ENCODE measurements around the gene FSTL1.

The FSTL1 gene

GRCh38 chr3:120468635-120469295, 18.0 kb upstream of the FSTL1 start:
- no peak for DNase-seq (ENCODE audit: low read depth)

DNA sequence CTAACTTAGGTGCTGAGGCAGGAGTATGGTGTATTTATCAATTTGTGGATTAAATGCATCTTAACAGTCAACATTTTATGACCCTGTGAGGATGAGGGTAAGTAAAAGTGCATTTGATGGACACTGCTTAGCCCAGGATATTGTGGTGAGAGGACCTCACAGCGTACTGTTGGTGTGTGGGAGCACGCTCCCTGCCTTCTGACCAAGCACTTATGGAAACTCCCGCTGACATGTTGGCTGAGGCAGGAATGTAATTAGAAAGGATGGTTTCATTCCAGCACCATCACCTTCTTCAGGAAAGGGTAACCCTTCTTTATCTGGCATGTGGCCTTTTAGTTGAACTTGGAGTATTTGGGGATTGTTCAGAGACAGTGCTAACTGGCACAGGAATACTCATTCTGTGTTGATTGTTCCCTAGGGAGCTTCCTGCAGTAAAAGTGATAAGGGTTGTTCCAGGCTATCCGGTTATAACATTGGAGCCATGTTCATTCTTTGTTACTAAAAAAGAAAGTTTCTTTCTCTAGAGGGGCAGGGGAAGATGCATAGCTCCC, 11.7 kb upstream of the FSTL1 start:
- no peak for DNase-seq (ENCODE audit: low read depth)

- no peak for DNase-seq (ENCODE audit: low read depth)
These were observed 10.6 kb upstream of the FSTL1 start for GRCh38 chr3:120461416-120461815.

DNA sequence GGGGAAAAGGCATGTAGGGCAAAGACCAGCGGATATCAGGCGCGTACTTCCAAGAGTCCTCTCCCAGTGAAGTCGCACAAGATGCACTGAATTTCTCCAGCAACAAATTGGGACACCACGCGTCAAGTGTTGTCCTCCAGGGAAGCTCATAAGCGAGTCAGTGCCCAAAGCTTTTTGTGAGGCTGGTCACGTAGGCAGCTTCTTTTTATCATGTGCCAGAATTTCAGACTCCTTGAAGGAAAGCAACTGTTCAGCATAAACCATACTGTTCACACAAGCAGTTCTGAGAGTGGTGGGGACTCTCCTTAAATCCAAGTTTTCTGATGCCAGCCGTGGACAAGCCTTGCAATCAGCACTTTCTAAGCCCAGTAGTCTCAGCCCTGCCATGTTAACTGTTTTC, 10.1 kb upstream of the FSTL1 start:
- DNase-seq (ENCODE audit: low read depth) = no peak

- DNase-seq (ENCODE audit: low read depth) = no peak
These were observed 9.5 kb upstream of the FSTL1 start for GRCh38 chr3:120460181-120460790.

DNA sequence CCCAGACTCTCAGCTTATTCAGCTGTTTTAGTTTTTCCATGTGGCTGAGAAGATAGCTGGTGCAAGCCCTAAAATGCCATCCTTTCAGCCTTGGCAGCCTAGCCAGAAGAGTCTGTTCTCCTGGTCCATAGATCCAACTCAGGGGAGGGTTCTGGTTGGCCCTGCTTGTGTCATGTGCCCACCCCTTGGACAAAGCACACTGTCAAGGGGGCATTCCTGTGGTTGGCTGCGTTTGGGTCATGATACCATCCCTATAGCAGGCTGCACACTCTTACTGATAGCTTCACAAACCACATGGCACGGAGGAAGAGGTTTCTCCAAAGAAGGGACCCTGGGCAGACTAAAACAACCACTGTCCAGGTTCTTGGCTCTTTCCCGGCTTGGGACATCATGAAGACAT, 8.4 kb upstream of the FSTL1 start:
- DNase-seq (ENCODE audit: low read depth) = no peak

GRCh38 chr3:120457827-120458226, 7.0 kb upstream of the FSTL1 start:
- DNase-seq (ENCODE audit: low read depth) = no peak

DNA sequence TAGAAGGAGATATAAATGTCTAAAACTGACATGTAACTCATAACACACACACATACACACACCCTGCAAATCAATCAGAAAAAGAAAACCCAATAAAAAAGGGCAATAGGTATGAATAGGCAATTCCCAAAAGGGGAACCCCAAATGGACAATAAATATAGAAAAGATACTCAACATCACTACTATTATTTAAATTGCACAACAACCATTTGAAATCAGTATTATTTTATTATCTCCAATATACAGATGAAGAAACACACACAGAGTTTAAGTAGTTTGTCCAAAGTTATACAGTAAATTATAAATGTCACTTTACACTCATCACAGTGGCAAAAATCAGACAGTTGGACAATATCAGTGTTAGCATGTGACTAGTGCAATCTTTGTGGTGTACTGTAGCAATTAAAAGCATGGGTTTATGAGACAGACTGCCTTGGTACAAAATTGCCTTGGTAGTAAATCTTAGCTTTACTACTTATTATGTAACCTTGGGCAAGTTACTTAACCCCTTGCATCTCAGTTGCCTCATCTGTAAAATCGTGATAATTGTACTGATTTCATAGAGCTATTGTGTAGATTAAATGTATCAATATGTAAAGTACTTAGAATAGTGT, 3.4 kb upstream of the FSTL1 start:
- DNase-seq (ENCODE audit: low read depth) = no peak

- no peak for DNase-seq (ENCODE audit: low read depth)
These were observed 2.0 kb upstream of the FSTL1 start for GRCh38 chr3:120452816-120453215.

- no peak for DNase-seq (ENCODE audit: low read depth)
These were observed 1.0 kb upstream of the FSTL1 start for GRCh38 chr3:120451806-120452205.

DNA sequence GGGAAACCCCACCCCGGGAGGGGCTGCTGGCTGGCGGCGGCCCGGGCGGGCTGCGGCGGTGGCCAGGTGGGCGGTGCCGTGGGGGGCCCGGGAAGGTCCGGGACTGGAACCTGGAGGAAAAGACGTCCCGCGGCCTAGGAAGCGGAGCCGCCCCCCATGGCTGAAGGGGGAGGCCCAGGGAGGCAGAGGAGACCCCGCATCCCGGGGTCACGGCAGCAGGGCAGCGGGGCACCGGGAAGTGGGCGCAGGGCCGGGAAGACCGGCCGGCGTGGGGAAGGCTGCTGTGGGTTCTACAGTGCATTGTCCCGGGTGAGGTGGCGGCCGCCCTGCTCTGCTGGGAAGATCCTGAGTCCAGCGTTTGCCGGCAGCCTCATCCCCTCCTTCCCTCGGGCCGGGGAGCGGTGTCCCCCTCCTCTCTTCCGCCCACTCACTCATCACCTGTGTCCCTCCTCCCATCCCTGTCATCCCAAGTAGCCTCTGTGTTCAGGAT, 525 bp upstream of the FSTL1 start:
- DNase-seq (ENCODE audit: low read depth) = no peak

DNA sequence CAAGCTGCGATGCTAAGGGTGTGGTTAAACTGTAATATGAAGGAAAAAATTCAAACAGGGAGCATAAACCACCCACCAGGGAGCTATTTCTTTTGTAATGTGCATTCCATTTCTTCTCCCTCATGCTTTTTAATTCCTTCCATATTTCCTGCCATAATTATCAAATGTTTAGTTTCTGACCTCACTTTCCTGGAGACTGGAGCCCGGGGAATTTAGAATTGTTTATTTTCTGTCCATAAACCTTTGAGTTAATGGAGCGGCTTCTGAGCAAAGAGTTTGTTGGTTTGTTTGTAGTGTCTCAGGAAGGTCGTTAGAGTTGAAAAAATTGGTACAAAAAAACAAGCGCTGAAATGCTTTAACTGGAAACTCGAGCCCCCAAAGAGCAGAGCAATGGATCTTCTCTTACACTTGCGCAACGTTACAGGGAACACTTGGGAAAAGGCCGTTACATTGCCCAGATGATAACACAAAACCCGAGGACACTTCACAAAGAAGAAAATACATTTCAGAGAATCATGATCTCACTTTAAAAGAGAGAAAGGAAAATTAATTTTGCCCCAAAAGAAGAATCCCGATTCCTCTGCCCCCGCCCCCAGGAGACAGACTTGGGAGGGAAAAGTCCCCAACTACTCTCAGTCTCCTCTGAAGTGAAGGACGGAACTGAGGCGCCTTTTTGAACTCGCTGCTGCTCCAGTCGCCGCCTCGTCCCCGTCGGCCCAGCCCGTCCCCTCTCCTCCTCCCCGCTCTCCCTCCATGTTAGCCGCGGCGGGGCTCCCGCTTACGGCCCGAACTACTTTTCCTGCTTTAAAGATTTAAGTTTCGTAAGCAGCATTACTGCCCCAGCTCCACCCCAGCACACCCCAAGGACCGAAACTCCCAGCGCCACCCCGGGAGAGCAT, 842 bp downstream of the FSTL1 start:
- peak; percentile 85 for DNase-seq (ENCODE audit: low read depth)

GRCh38 chr3:120449251-120449650, 1.5 kb downstream of the FSTL1 start:
- peak; percentile 54 for DNase-seq (ENCODE audit: low read depth)

DNA sequence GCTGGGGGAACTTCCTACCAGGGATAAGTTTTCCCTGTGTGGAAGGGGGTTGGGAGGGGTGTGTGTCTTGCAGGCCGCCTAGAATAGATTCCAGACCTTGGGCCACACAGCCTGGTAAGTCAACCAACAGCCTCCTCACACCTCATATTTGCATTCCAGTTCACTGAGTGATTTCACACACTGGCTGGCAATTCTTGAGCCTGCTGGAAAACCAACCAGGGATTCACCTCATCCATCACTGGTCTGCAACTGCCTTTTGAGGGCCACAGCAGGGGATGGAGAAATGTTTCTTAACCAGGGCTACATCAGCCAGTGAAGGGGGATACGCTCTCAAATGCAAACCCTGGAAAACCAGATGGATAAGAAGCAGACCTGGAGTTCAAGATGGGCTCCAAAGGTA, 2.0 kb downstream of the FSTL1 start:
- DNase-seq (ENCODE audit: low read depth) = peak; percentile 66

DNA sequence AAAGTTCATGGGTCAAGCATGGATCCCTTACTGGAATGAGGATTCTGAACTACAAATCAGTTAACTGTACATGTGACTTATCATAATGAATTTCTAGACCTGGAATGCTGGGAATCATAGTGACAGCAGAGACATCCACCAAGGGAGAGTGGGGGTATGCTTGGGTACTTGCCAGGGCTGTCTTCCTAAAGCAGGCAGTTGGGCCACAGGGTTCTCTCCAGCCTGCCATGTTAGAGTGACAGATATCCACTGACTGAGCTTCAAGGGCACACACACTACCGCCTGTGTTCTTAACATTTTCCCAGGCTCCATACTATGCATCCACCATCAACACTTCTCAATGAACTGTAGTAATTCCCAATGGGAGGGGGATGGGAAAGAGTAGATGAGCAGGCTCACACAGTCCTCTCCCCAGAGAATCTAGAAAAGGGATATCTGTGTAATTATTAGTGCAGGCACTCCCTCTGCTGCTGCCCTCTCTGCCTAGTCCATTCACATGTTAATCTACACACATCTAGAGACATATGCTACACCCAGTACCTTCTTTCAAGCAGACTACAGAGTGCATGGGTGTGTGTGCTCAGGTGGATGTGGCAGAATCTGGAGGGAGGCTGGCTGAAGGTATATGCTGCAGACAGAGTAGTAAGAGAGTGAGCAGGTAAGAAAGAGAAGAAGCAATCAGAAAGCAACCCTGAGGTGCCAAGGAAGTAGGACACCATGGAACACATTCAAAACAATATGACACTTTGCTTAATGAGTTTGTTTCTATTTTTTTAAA, 3.7 kb downstream of the FSTL1 start:
- no peak for DNase-seq (ENCODE audit: low read depth)

- no peak for DNase-seq (ENCODE audit: low read depth)
These were observed 5.1 kb downstream of the FSTL1 start for GRCh38 chr3:120445654-120446053.

DNA sequence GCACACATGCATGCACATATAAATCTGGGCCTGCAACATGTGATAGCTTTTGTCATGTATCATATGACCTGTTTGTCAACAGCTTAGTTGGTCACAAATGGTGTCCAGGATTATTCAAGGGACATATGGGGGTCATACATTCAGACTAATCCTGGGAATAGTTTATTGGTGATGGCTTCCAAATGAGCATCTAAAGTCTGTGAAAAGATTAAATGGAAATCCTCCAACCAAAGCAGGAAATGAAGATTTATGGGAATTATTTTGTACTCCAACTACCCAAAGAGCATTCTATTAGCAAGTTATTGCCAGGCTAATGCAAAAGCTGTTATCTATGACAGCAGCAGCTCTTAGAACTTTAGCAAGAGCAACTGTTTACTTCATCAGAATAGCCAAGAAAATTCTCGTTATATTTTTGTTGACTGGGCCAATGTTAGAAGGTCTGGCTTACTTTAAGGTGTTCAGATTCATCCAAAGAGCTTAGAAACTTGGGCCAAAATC, 7.1 kb downstream of the FSTL1 start:
- DNase-seq (ENCODE audit: low read depth) = no peak

DNA sequence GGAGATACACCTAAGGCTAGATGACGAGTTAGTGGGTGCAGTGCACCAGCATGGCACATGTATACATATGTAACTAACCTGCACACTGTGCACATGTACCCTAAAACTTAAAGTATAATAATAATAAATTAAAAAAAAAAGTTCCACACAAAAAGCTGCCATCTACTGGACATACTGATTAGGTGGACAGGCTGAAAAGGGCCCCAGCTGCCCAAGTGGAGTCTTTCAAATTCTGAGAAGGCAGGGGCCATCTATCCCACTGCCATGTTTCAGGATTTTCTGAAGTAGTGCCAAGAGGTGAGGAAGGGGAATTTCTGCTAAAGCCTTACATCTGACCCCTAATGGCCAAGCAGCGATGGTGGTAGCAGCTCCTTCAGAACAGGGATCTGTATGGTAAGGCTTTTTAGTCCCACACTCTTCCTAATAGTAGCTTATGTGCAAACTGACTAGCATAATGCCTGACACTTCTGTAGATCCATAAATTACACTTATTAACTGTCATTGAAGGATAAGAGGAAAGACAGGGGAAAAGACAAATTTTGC, 7.7 kb downstream of the FSTL1 start:
- no peak for DNase-seq (ENCODE audit: low read depth)

- DNase-seq (ENCODE audit: low read depth) = no peak
These were observed 9.0 kb downstream of the FSTL1 start for GRCh38 chr3:120441776-120442175.

GRCh38 chr3:120440762-120441161, 10.0 kb downstream of the FSTL1 start:
- DNase-seq (ENCODE audit: low read depth) = no peak
